Activated naive CD8-positive, alpha-beta T cell treated with anti-CD3 and anti-CD28 coated beads, Interleukin-2, amount 50 U/mL, for 24 hours (primary cell): ENCODE data around the gene GSK3A.

ENCODE experiments used
- ATAC-seq: fragments of 150-1000 bp; cut with Tn5 transposase; one replicate; pipeline ENCODE4 v1.10.0; 2021
- DNase-seq: peaks from one replicate; pipeline ENCODE4 v3.0.0; 2021
- H3K27ac Mint-ChIP-seq: one replicate; pipeline ENCODE4 v1.8.0; 2021; ENCODE audit warnings: mild to moderate bottlenecking, mixed read lengths
- H3K27me3 Mint-ChIP-seq: one replicate; pipeline ENCODE4 v1.8.0; 2021; ENCODE audit warnings: mixed read lengths
- H3K36me3 Mint-ChIP-seq: one replicate; pipeline ENCODE4 v1.8.0; 2021; ENCODE audit warnings: low read depth, mixed read lengths
- H3K4me1 Mint-ChIP-seq: one replicate; pipeline ENCODE4 v1.8.0; 2021; ENCODE audit warnings: mixed read lengths
- H3K4me3 Mint-ChIP-seq: one replicate; pipeline ENCODE4 v1.8.0; 2021; ENCODE audit warnings: mild to moderate bottlenecking, moderate library complexity, mixed read lengths
- H3K9me3 Mint-ChIP-seq: one replicate; pipeline ENCODE4 v1.8.0; 2021; ENCODE audit warnings: mixed read lengths

GSK3A gene

DNA sequence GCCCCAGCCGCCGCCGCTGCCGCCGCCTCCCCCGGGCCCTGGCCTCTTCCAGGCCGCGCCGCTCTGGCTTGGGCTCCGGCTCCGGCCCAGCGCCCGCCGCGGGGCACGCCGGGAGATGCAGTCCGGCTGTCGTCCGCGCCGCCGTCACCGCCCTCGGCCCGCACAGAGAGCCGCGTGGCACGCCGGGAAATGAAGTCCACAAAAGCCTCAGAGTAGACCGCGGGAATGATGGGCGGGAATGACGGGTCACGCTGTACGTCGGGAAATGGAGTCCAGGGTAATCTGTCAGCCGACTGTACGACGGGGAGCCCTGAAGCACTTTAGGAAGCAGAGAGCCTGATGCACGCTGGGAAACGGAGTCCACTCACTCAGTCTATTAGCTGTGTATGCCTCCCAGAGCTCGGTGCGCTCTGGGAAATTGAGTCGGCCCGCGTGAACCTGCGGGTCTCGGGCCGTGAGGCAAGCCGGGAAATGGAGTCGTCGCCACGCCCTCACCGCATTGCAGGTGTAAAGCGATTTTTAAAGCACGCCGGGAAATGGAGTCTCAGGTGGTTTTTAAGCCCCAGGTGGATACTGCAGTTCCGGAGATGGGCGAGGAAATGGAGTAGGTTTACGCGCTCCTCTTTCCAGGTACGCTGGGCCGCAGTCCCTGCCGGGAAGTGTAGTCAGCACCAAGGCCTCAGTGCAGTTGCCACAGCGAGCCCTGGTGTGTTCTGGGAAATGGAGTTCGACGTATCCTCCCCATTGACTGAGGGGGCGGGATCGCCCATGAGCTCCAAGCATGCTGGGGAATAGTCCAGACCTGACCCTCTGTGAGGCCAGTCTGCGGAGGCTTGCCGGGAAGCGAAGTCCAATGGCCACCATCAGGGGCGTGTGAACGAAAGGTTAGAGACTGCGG, at the start of gene GSK3A:
TSS of gene GSK3A (minus strand) at position 91 of the 898 bp plus-strand sequence. CDS start 137 bp downstream, outside the sequence.
- peaks cover 54% of the 10 kb centered on the region for H3K4me1 Mint-ChIP-seq
- peak; percentile 80 for ATAC-seq
- peak within 1 kb of the TSS; percentile 92 for H3K4me3 Mint-ChIP-seq
- no peaks in the 10 kb centered on the region for H3K27me3 Mint-ChIP-seq
- peak within 1 kb of the TSS; percentile 99 for H3K27ac Mint-ChIP-seq
- DNase-seq: peak; percentile 94
- peaks cover 27% of the 10 kb centered on the region for H3K36me3 Mint-ChIP-seq
- H3K9me3 Mint-ChIP-seq: no peaks in the 10 kb centered on the region

DNA sequence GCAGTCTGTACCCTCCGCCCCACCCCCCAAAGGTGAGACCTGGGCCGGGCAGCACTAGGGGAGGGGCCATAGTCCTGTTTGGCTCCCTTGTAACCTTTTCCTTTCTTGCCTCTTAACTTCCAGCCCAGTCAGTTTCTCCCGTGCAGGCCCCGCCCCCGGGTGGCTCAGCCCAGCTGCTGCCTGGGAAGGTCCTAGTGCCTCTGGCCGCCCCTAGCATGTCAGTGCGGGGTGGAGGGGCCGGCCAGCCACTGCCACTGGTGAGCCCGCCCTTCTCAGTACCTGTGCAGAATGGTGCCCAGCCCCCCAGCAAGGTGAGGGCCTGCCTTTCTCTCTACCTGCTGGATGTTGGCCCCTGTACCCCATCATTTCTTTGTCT, 49.0 kb upstream of the GSK3A start:
- Mint-ChIP-seq H3K27me3 (no peaks in the 10 kb centered on the region), H3K4me1 (peaks cover 5% of the 10 kb centered on the region), H3K36me3 (peaks cover 12% of the 10 kb centered on the region), H3K9me3 (no peaks in the 10 kb centered on the region), H3K4me3 (no peak overlapping the region), H3K27ac (no peak overlapping the region)
- ATAC-seq (no peak), DNase-seq (no peak)

- H3K4me3 Mint-ChIP-seq: no peak overlapping the region
- H3K36me3 Mint-ChIP-seq: peaks cover 12% of the 10 kb centered on the region
- peaks cover 9% of the 10 kb centered on the region for H3K4me1 Mint-ChIP-seq
- DNase-seq: peak; percentile 68
- ATAC-seq: peak; percentile 63
- no peak overlapping the region for H3K27ac Mint-ChIP-seq
- H3K9me3 Mint-ChIP-seq: no peaks in the 10 kb centered on the region
- no peaks in the 10 kb centered on the region for H3K27me3 Mint-ChIP-seq
These were observed 48.4 kb upstream of the GSK3A start for GRCh38 chr19:42290523-42291434.

DNA sequence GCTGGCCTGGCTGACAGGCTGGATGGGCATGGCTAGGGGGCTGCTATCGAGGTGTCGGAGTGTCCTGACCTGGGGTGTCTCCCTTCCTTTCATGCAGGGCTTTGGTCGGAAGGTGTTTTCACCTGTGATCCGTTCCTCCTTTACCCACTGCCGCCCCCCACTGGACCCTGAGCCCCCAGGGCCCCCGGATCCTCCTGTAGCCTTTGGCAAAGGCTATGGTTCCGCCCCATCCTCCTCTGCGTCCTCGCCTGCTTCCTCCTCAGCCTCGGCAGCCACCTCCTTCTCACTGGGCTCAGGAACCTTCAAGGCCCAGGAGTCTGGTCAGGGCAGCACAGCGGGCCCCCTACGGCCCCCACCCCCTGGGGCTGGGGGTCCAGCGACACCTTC, 47.7 kb upstream of the GSK3A start:
- Mint-ChIP-seq H3K4me3 (no peak overlapping the region), H3K9me3 (no peaks in the 10 kb centered on the region), H3K27me3 (no peaks in the 10 kb centered on the region), H3K27ac (no peak overlapping the region), H3K4me1 (peaks cover 15% of the 10 kb centered on the region), H3K36me3 (peaks cover 12% of the 10 kb centered on the region)
- no peak for ATAC-seq
- DNase-seq: no peak

DNA sequence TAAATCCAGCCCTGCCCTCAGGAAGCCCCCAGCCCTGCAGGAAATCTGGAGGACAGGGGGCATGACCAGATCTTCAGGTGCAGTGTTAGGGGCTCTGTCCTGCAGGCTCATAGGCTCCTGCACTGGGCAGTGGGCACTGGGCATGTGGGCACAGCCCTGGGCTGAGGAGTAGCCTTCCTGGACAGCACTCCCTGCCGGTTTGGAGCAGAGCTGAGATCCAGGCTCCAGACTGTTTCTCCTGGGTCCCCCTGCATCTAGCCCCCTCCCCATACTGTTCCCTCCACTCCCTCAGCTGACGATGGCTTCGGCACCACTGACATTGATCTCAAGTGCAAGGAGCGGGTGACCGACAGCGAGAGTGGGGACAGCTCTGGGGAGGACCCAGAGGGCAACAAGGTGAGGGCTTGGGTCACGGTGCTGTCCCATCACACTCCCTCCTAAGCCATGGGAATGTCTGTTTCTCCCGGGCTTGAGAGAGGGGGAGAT, 47.2 kb upstream of the GSK3A start:
- H3K4me3 Mint-ChIP-seq: no peak overlapping the region
- H3K4me1 Mint-ChIP-seq: peaks cover 20% of the 10 kb centered on the region
- H3K9me3 Mint-ChIP-seq: no peaks in the 10 kb centered on the region
- no peaks in the 10 kb centered on the region for H3K27me3 Mint-ChIP-seq
- peaks cover 12% of the 10 kb centered on the region for H3K36me3 Mint-ChIP-seq
- no peak overlapping the region for H3K27ac Mint-ChIP-seq
- no peak for DNase-seq
- no peak for ATAC-seq

DNA sequence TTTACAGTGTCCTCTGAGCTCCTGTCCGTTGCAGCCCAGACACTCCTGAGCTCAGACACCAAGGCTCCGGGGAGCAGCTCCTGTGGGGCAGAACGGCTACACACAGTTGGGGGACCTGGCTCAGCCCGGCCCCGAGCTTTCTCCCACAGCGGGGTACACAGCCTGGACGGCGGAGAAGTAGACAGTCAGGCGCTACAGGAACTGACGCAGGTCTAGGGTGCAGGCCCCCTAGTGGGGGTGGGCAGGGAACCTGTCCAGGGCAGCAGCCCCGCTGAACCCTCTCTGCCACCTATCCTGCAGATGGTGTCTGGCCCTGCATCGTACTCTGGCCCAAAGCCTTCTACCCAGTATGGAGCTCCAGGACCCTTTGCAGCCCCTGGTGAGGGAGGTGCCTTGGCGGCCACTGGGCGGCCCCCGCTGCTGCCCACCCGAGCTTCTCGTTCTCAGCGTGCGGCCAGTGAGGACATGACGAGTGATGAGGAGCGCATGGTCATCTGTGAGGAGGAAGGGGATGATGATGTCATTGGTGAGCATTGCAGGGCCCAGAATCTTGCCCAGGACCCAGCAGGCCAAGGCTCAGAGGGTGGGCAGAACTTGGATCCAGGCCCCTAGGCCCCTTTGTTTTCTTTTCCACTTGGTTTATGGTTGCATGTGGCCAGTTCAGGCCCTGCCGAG, 46.6 kb upstream of the GSK3A start:
- no peak for ATAC-seq
- DNase-seq: no peak
- no peaks in the 10 kb centered on the region for H3K9me3 Mint-ChIP-seq
- H3K27ac Mint-ChIP-seq: no peak overlapping the region
- H3K4me1 Mint-ChIP-seq: peaks cover 20% of the 10 kb centered on the region
- no peaks in the 10 kb centered on the region for H3K27me3 Mint-ChIP-seq
- H3K36me3 Mint-ChIP-seq: peaks cover 12% of the 10 kb centered on the region
- H3K4me3 Mint-ChIP-seq: no peak overlapping the region

DNA sequence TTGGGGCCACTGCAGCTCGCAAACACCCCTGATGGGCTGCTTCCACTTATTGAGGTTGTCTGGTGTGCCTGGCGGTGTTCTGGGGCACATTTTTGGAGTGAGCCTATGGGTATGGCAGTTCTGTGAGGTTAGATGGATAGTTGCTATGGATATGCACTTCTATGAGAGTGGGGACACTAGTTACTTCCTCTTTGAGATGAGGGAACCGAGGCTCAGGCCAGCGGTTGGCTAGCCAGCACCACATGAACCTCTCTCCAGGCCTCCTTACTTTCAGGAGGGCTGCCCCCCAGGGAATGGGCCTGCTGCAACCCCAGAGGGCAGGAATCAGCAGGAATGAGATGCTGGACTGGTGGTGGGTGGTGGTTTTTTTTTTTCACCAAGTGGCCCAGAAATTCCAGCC, 46.0 kb upstream of the GSK3A start:
- peaks cover 12% of the 10 kb centered on the region for H3K36me3 Mint-ChIP-seq
- peaks cover 20% of the 10 kb centered on the region for H3K4me1 Mint-ChIP-seq
- no peaks in the 10 kb centered on the region for H3K9me3 Mint-ChIP-seq
- no peaks in the 10 kb centered on the region for H3K27me3 Mint-ChIP-seq
- DNase-seq (no peak), ATAC-seq (no peak)
- H3K4me3 Mint-ChIP-seq: no peak overlapping the region
- no peak overlapping the region for H3K27ac Mint-ChIP-seq

DNA sequence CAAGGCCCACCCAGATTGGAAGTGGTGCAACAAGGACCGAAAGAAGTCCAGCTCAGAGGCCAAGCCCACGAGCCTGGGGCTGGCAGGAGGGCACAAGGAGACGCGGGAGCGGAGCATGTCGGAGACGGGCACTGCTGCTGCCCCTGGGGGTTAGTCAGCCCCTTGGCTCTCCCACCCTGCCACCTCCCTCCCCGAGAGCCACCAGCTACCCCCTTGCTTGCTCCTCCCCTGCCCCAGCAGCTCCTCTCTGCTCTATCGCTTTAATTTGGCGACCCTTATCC, 45.4 kb upstream of the GSK3A start:
- Mint-ChIP-seq H3K4me1 (peaks cover 20% of the 10 kb centered on the region), H3K36me3 (peaks cover 9% of the 10 kb centered on the region), H3K27ac (no peak overlapping the region), H3K9me3 (no peaks in the 10 kb centered on the region), H3K4me3 (no peak overlapping the region), H3K27me3 (no peaks in the 10 kb centered on the region)
- no peak for DNase-seq
- no peak for ATAC-seq

GRCh38 chr19:42287017-42287826, 44.8 kb upstream of the GSK3A start:
- H3K27ac Mint-ChIP-seq: no peak overlapping the region
- H3K4me1 Mint-ChIP-seq: peaks cover 20% of the 10 kb centered on the region
- DNase-seq: no peak
- no peak overlapping the region for H3K4me3 Mint-ChIP-seq
- peaks cover 9% of the 10 kb centered on the region for H3K36me3 Mint-ChIP-seq
- H3K9me3 Mint-ChIP-seq: no peaks in the 10 kb centered on the region
- no peak for ATAC-seq
- no peaks in the 10 kb centered on the region for H3K27me3 Mint-ChIP-seq

DNA sequence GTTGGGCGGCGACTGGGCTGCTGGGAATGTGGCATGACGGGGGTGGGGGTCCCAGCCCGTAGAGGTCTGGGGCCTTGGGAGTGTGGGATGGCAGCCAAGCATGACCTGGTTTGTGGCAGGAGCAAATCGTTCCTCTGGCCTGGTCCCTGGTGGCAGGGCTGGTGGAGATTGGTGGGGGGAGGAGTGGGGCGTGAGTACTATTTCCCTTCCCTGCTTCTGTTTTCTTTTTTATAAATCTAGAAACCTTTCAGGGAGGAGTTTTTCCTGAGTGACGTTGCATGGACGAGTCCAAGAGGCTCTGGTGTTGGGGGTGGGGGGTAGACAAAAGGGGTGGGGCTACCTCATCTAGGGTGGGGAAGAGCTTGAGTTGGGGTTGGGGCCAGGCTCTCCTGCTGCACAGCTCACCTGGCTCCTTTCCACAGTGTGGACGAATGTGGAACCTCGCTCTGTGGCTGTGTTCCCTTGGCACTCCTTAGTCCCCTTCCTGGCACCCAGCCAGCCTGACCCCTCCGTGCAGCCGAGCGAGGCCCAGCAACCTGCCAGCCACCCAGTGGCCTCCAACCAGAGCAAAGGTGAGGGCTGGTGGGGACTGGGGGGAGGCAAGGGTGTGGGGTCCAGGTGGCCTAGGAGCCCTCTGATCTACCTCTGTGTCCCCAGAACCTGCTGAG, 44.1 kb upstream of the GSK3A start:
- ATAC-seq (no peak), DNase-seq (no peak)
- peaks cover 17% of the 10 kb centered on the region for H3K4me1 Mint-ChIP-seq
- H3K27ac Mint-ChIP-seq: no peak overlapping the region
- H3K4me3 Mint-ChIP-seq: no peak overlapping the region
- peaks cover 6% of the 10 kb centered on the region for H3K36me3 Mint-ChIP-seq
- no peaks in the 10 kb centered on the region for H3K27me3 Mint-ChIP-seq
- no peaks in the 10 kb centered on the region for H3K9me3 Mint-ChIP-seq

DNA sequence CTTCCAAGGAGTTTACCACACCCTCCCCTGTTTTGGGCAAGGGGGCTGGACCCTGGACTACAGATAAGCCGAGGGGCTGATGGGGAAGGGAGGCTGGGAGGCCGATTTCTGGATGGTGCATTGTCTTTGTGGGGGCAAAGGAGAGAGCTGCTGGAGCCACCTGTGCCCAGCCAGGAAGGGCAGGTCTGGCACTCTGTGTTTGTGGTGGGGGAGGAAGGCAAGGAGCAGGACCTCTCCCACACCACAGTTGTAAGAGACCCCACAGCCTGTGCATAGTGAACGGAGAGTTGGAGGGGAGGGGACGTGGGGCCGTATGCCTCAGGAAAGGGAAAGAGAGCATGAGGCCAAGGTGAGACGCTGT, 43.6 kb upstream of the GSK3A start:
- Mint-ChIP-seq H3K4me3 (peak overlapping the region; percentile 93), H3K27ac (no peak overlapping the region), H3K4me1 (peaks cover 21% of the 10 kb centered on the region), H3K36me3 (peaks cover 6% of the 10 kb centered on the region), H3K27me3 (no peaks in the 10 kb centered on the region), H3K9me3 (no peaks in the 10 kb centered on the region)
- DNase-seq (no peak), ATAC-seq (no peak)

- no peaks in the 10 kb centered on the region for H3K9me3 Mint-ChIP-seq
- peaks cover 21% of the 10 kb centered on the region for H3K4me1 Mint-ChIP-seq
- ATAC-seq: no peak
- H3K36me3 Mint-ChIP-seq: peaks cover 6% of the 10 kb centered on the region
- H3K27me3 Mint-ChIP-seq: no peaks in the 10 kb centered on the region
- H3K4me3 Mint-ChIP-seq: peak overlapping the region; percentile 93
- no peak for DNase-seq
- no peak overlapping the region for H3K27ac Mint-ChIP-seq
These were observed 43.1 kb upstream of the GSK3A start for GRCh38 chr19:42285541-42285941.

- DNase-seq: peak; percentile 34
- Mint-ChIP-seq H3K36me3 (peaks cover 6% of the 10 kb centered on the region), H3K27ac (peak overlapping the region; percentile 86), H3K9me3 (no peaks in the 10 kb centered on the region), H3K4me3 (peak overlapping the region; percentile 93), H3K27me3 (no peaks in the 10 kb centered on the region), H3K4me1 (peaks cover 21% of the 10 kb centered on the region)
- no peak for ATAC-seq
These were observed 42.4 kb upstream of the GSK3A start for GRCh38 chr19:42284591-42285341.
